ENCODE data around the gene ARNT2. TPM values are rescaled to one million over a fixed set of nuclear protein-coding genes. Genes with fewer than 3 reads are reported as not detected.

Gene ARNT2
- total and polyA plus RNA-seq, 2 experiments from 2014 or later: 4.6 to 11.6 TPM

DNA sequence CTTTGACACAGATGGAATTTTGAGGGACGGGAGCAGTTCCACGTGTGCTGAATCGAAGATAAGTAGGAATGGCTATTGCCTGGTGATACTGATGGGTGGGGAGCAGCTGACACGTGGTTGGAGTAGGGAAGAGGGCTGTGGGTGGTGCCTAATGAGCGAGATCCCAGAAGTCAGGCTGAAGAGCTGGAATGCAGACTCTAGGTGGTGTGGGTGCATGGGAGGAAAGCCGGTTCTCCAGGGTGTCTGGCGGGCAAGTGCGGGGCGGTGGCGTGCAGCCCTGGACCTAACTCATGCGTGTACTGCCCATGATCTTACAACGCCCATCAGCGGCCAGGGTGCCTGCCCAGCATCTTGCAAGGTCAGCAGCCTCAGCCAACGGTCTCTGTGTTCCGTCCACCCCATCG, 63.1 kb downstream of the ARNT2 start:
- DNase-seq (ENCODE audit: low spot score): no peak
- Histone ChIP-seq H2AFZ (no peak overlapping the region), H3F3A (replicated peaks; ENCODE audit: low read depth) (no peaks in the 10 kb centered on the region), H3K4me3 (no peak overlapping the region), H3K9me2 (ENCODE audit: insufficient read depth) (no peaks in the 10 kb centered on the region), H3K36me3 (ENCODE audit: insufficient read depth) (no peaks in the 10 kb centered on the region), H3K79me2 (replicated peaks; ENCODE audit: insufficient read depth) (no peaks in the 10 kb centered on the region), H3K27ac (ENCODE audit: low read depth) (no peak overlapping the region), H3K4me1 (ENCODE audit: insufficient read depth) (peaks cover 10% of the 10 kb centered on the region), H3K4me2 (no peak overlapping the region), H3K27me3 (ENCODE audit: insufficient read depth) (no peaks in the 10 kb centered on the region), H4K20me1 (replicated peaks; ENCODE audit: insufficient read depth) (no peaks in the 10 kb centered on the region)
- no peaks in the 10 kb centered on the region for H3K9me3 Mint-ChIP-seq
- no peak; the same call in 2 of the 3 replicates for ATAC-seq
- no peak overlapping the region for H3K27ac Mint-ChIP-seq
- peaks cover 5% of the 10 kb centered on the region for H3K27me3 Mint-ChIP-seq (ENCODE audit: insufficient read depth, low read depth, poor library complexity)
- no peak for TF ChIP-seq EZH2phosphoT487 (IDR thresholded peaks at IDR 0.05; ENCODE audit: unreplicated experiment)
- TF ChIP-seq, protein P1, sequence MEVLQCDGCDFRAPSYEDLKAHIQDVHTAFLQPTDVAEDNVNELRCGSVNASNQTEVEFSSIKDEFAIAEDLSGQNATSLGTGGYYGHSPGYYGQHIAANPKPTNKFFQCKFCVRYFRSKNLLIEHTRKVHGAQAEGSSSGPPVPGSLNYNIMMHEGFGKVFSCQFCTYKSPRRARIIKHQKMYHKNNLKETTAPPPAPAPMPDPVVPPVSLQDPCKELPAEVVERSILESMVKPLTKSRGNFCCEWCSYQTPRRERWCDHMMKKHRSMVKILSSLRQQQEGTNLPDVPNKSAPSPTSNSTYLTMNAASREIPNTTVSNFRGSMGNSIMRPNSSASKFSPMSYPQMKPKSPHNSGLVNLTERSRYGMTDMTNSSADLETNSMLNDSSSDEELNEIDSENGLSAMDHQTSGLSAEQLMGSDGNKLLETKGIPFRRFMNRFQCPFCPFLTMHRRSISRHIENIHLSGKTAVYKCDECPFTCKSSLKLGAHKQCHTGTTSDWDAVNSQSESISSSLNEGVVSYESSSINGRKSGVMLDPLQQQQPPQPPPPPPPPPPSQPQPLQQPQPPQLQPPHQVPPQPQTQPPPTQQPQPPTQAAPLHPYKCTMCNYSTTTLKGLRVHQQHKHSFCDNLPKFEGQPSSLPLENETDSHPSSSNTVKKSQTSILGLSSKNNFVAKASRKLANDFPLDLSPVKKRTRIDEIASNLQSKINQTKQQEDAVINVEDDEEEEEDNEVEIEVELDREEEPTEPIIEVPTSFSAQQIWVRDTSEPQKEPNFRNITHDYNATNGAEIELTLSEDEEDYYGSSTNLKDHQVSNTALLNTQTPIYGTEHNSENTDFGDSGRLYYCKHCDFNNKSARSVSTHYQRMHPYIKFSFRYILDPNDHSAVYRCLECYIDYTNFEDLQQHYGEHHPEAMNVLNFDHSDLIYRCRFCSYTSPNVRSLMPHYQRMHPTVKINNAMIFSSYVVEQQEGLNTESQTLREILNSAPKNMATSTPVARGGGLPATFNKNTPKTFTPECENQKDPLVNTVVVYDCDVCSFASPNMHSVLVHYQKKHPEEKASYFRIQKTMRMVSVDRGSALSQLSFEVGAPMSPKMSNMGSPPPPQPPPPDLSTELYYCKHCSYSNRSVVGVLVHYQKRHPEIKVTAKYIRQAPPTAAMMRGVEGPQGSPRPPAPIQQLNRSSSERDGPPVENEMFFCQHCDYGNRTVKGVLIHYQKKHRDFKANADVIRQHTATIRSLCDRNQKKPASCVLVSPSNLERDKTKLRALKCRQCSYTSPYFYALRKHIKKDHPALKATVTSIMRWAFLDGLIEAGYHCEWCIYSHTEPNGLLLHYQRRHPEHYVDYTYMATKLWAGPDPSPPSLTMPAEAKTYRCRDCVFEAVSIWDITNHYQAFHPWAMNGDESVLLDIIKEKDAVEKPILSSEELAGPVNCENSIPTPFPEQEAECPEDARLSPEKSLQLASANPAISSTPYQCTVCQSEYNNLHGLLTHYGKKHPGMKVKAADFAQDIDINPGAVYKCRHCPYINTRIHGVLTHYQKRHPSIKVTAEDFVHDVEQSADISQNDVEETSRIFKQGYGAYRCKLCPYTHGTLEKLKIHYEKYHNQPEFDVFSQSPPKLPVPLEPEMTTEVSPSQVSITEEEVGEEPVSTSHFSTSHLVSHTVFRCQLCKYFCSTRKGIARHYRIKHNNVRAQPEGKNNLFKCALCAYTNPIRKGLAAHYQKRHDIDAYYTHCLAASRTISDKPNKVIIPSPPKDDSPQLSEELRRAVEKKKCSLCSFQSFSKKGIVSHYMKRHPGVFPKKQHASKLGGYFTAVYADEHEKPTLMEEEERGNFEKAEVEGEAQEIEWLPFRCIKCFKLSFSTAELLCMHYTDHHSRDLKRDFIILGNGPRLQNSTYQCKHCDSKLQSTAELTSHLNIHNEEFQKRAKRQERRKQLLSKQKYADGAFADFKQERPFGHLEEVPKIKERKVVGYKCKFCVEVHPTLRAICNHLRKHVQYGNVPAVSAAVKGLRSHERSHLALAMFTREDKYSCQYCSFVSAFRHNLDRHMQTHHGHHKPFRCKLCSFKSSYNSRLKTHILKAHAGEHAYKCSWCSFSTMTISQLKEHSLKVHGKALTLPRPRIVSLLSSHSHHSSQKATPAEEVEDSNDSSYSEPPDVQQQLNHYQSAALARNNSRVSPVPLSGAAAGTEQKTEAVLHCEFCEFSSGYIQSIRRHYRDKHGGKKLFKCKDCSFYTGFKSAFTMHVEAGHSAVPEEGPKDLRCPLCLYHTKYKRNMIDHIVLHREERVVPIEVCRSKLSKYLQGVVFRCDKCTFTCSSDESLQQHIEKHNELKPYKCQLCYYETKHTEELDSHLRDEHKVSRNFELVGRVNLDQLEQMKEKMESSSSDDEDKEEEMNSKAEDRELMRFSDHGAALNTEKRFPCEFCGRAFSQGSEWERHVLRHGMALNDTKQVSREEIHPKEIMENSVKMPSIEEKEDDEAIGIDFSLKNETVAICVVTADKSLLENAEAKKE (CRISPR knock-in tag; IDR thresholded peaks at IDR 0.05): no peak
- H3K4me1 Mint-ChIP-seq: peaks cover 30% of the 10 kb centered on the region
- H3K4me3 Mint-ChIP-seq: no peak overlapping the region
- H3K36me3 Mint-ChIP-seq (ENCODE audit: low read depth): peaks cover 17% of the 10 kb centered on the region

DNA sequence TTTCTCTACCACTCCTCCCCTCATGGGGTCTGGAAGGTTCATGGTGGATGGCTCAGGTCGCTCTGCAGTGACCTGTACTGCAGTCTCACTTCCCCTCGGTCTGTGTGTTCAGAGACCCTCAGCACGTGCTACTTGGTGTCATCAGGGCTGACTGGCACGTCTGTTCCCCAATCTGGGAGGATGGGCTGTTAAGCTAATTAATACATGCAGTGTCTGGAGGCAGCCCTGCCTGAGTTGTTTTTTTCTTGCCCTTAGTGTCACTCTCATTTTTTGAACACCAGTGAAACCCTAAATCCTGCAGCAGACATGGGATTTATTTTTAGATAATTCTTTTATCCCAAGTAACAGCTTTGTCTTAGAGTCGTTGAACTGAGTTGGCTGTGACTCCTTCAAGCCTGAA, 64.6 kb downstream of the ARNT2 start:
- Histone ChIP-seq H3K9me2 (ENCODE audit: insufficient read depth) (no peaks in the 10 kb centered on the region), H3K27me3 (ENCODE audit: insufficient read depth) (no peaks in the 10 kb centered on the region), H3K79me2 (replicated peaks; ENCODE audit: insufficient read depth) (no peaks in the 10 kb centered on the region), H3K36me3 (ENCODE audit: insufficient read depth) (no peaks in the 10 kb centered on the region), H4K20me1 (replicated peaks; ENCODE audit: insufficient read depth) (no peaks in the 10 kb centered on the region), H3K4me2 (no peak overlapping the region), H3K4me3 (no peak overlapping the region), H2AFZ (no peak overlapping the region), H3F3A (replicated peaks; ENCODE audit: low read depth) (no peaks in the 10 kb centered on the region), H3K27ac (ENCODE audit: low read depth) (no peak overlapping the region), H3K4me1 (ENCODE audit: insufficient read depth) (peaks cover 22% of the 10 kb centered on the region)
- H3K4me3 Mint-ChIP-seq: no peak overlapping the region
- no peaks in the 10 kb centered on the region for H3K9me3 Mint-ChIP-seq
- peaks cover 17% of the 10 kb centered on the region for H3K36me3 Mint-ChIP-seq (ENCODE audit: low read depth)
- H3K4me1 Mint-ChIP-seq: peaks cover 45% of the 10 kb centered on the region
- ATAC-seq: no peak
- H3K27ac Mint-ChIP-seq: no peak overlapping the region
- H3K27me3 Mint-ChIP-seq (ENCODE audit: insufficient read depth, low read depth, poor library complexity): peaks cover 5% of the 10 kb centered on the region
- DNase-seq (ENCODE audit: low spot score): no peak
- TF ChIP-seq, protein P2, sequence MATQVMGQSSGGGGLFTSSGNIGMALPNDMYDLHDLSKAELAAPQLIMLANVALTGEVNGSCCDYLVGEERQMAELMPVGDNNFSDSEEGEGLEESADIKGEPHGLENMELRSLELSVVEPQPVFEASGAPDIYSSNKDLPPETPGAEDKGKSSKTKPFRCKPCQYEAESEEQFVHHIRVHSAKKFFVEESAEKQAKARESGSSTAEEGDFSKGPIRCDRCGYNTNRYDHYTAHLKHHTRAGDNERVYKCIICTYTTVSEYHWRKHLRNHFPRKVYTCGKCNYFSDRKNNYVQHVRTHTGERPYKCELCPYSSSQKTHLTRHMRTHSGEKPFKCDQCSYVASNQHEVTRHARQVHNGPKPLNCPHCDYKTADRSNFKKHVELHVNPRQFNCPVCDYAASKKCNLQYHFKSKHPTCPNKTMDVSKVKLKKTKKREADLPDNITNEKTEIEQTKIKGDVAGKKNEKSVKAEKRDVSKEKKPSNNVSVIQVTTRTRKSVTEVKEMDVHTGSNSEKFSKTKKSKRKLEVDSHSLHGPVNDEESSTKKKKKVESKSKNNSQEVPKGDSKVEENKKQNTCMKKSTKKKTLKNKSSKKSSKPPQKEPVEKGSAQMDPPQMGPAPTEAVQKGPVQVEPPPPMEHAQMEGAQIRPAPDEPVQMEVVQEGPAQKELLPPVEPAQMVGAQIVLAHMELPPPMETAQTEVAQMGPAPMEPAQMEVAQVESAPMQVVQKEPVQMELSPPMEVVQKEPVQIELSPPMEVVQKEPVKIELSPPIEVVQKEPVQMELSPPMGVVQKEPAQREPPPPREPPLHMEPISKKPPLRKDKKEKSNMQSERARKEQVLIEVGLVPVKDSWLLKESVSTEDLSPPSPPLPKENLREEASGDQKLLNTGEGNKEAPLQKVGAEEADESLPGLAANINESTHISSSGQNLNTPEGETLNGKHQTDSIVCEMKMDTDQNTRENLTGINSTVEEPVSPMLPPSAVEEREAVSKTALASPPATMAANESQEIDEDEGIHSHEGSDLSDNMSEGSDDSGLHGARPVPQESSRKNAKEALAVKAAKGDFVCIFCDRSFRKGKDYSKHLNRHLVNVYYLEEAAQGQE (IDR thresholded peaks at IDR 0.05; ENCODE audit: unreplicated experiment): no peak
- TF ChIP-seq EZH2 (IDR thresholded peaks at IDR 0.05; ENCODE audit: low read depth, unreplicated experiment): no peak
- TF ChIP-seq JUNB (IDR thresholded peaks at IDR 0.05; ENCODE audit: unreplicated experiment): no peak
- TF ChIP-seq NANOG (IDR thresholded peaks at IDR 0.05; ENCODE audit: borderline replicate concordance): no peak
- TF ChIP-seq ZNF114 (CRISPR knock-in tag; IDR thresholded peaks at IDR 0.05): no peak
- TF ChIP-seq STAT1 (IDR thresholded peaks at IDR 0.05; ENCODE audit: unreplicated experiment): no peak
- no peak for TF ChIP-seq POLR2AphosphoS5 (IDR thresholded peaks at IDR 0.05; ENCODE audit: low read depth)
